Measurements from ENCODE around the gene SEC22A.

Gene SEC22A
- 16.3 to 16.7 reads per million in 2 experiments for total RNA-seq

- DNase-seq (ENCODE audit: low read depth): peak; percentile 92
Measured at GRCh38 chr3:123201557-123202427, at the start of gene SEC22A. Gene SEC22A (plus strand): TSS chr3:123201943. CDS start chr3:123209218, 7,275 bp downstream.

- DNase-seq (ENCODE audit: low read depth): no peak
Measured at GRCh38 chr3:123152687-123153086, 49.1 kb upstream of the SEC22A start.

- no peak for DNase-seq (ENCODE audit: low read depth)
Measured at GRCh38 chr3:123153125-123154019, 48.4 kb upstream of the SEC22A start.

GRCh38 chr3:123154020-123154985 lies 47.4 kb upstream of the SEC22A start:
- DNase-seq (ENCODE audit: low read depth): no peak

- DNase-seq (ENCODE audit: low read depth): no peak
Measured at GRCh38 chr3:123155471-123156011, 46.2 kb upstream of the SEC22A start.

- no peak for DNase-seq (ENCODE audit: low read depth)
Measured at GRCh38 chr3:123156276-123156995, 45.3 kb upstream of the SEC22A start.

GRCh38 chr3:123157209-123157597 lies 44.5 kb upstream of the SEC22A start:
- no peak for DNase-seq (ENCODE audit: low read depth)

- no peak for DNase-seq (ENCODE audit: low read depth)
Measured at GRCh38 chr3:123157598-123158287, 44.0 kb upstream of the SEC22A start.

GRCh38 chr3:123158330-123158729 lies 43.4 kb upstream of the SEC22A start:
- DNase-seq (ENCODE audit: low read depth): no peak

GRCh38 chr3:123158899-123159390 lies 42.8 kb upstream of the SEC22A start:
- DNase-seq (ENCODE audit: low read depth): no peak

GRCh38 chr3:123159926-123160635 lies 41.7 kb upstream of the SEC22A start:
- no peak for DNase-seq (ENCODE audit: low read depth)

- DNase-seq (ENCODE audit: low read depth): no peak
Measured at GRCh38 chr3:123161167-123161566, 40.6 kb upstream of the SEC22A start.

- no peak for DNase-seq (ENCODE audit: low read depth)
Measured at GRCh38 chr3:123163141-123163540, 38.6 kb upstream of the SEC22A start.

- DNase-seq (ENCODE audit: low read depth): no peak
Measured at GRCh38 chr3:123165163-123165562, 36.6 kb upstream of the SEC22A start.

GRCh38 chr3:123167686-123168085 lies 34.1 kb upstream of the SEC22A start:
- no peak for DNase-seq (ENCODE audit: low read depth)

GRCh38 chr3:123168122-123168521 lies 33.6 kb upstream of the SEC22A start:
- DNase-seq (ENCODE audit: low read depth): no peak

- no peak for DNase-seq (ENCODE audit: low read depth)
Measured at GRCh38 chr3:123168605-123169004, 33.1 kb upstream of the SEC22A start.

GRCh38 chr3:123169492-123169929 lies 32.2 kb upstream of the SEC22A start:
- DNase-seq (ENCODE audit: low read depth): no peak

- DNase-seq (ENCODE audit: low read depth): no peak
Measured at GRCh38 chr3:123169930-123170329, 31.8 kb upstream of the SEC22A start.

Measured in T follicular helper cell (primary cell).